K562 (cell line): ENCODE measurements around the gene DGCR8. TPM values are rescaled to one million over a fixed set of nuclear protein-coding genes. Genes with fewer than 3 reads are reported as not detected.

Experiments used
- ZNF384 ChIP-seq: IDR thresholded peaks from 2 replicates; pipeline ENCODE4 v1.6.1; 2012; ENCODE audit warnings: low read depth, low read length, improper control_type of control experiment
- polyA plus RNA-seq, 8 experiments: library from polyadenylated mRNA; depleted of rRNA in 4 of 8; stranded (reverse) in 5 of 8; unstranded in 3 of 8; fragments of >200 nt; fragmentation: Nextera tagmentation in 2 of 8; fragmentation: Illumina TruSeq in 1 of 8; extraction: Ambion mirVana in 2 of 8; extraction: Trizol in 1 of 8; gene quantifications; 2 replicates each; pipeline versions ENCODE4 v1.2.1 to v1.2.3, GENCODE V29; 2011 to 2014; ENCODE audit warnings: inconsistent platforms in 1 of 8, missing spikeins in 1 of 8
- total RNA-seq, 7 experiments: library from RNA; depleted of rRNA in 6 of 7; stranded (reverse); fragments of >200 nt in 6 of 7; fragmentation: Illumina TruSeq in 2 of 7; extraction: Trizol in 2 of 7; gene quantifications; 2 replicates each; pipeline versions ENCODE4 v1.2.1 to v1.2.3, GENCODE V29; 2011 to 2021; ENCODE audit warnings: low replicate concordance in 1 of 7
- TF ChIP-seq, protein P1 (sequence below): fragments of 450-650 bp; IDR thresholded peaks from 2 replicates; pipeline ENCODE4 v1.6.1; 2016; ENCODE audit warnings: mild to moderate bottlenecking, moderate library complexity
- TF ChIP-seq, protein P2 (sequence below): fragments of 450-650 bp; formaldehyde crosslinking; IDR thresholded peaks from 2 replicates; pipeline ENCODE4 v1.4.0; 2020; ENCODE audit warnings: mild to moderate bottlenecking, moderate library complexity
- TF ChIP-seq, protein P3 (sequence below), 2 experiments: fragments of 450-650 bp; formaldehyde crosslinking in 1 of 2; IDR thresholded peaks; 2 replicates each; pipeline versions ENCODE4 v1.4.0 to v1.6.1; 2014 to 2020; ENCODE audit warnings: mild to moderate bottlenecking in 2 of 2, borderline replicate concordance in 1 of 2, low read depth in 1 of 2

Gene DGCR8
- total and polyA plus RNA-seq, 9 of the 15 experiments (the other 6 are each of a cell fraction or from before 2014, with no cell fraction given), result 5.9 to 144 (median 80.1) TPM

DNA sequence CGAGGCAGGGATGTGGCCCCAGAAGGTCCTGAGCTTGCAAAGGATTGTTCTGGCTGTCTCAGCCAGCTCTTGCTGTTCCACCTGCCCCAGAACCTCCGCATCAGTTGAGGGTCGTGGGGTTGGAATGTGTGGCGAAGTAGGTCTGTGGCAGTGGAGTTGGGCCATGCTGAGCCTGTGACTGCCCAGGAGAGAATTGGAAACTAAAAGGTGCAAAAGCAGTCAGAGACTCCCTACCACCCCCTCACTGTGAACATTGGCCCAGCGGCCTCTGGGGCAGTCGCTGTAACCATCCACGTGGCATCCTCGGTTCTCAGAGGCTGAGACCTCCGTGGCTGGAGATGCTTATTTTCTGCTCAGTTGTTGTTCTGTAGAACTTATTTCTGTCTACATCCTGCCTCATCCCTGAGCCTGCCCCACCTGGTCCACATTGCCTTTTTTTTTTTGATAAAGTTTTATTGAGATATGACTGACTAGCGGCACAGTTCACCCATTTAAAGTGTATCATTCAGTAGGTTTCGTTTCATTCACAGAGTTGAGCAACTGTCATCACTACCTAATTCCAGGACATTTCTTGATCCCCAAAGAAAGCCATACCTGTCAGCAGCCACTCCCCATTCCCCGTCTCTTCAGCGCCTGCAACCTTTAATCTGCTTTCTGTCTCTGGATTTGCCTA lies 22.3 kb upstream of the DGCR8 start (continued):
- TF ChIP-seq, protein P1, sequence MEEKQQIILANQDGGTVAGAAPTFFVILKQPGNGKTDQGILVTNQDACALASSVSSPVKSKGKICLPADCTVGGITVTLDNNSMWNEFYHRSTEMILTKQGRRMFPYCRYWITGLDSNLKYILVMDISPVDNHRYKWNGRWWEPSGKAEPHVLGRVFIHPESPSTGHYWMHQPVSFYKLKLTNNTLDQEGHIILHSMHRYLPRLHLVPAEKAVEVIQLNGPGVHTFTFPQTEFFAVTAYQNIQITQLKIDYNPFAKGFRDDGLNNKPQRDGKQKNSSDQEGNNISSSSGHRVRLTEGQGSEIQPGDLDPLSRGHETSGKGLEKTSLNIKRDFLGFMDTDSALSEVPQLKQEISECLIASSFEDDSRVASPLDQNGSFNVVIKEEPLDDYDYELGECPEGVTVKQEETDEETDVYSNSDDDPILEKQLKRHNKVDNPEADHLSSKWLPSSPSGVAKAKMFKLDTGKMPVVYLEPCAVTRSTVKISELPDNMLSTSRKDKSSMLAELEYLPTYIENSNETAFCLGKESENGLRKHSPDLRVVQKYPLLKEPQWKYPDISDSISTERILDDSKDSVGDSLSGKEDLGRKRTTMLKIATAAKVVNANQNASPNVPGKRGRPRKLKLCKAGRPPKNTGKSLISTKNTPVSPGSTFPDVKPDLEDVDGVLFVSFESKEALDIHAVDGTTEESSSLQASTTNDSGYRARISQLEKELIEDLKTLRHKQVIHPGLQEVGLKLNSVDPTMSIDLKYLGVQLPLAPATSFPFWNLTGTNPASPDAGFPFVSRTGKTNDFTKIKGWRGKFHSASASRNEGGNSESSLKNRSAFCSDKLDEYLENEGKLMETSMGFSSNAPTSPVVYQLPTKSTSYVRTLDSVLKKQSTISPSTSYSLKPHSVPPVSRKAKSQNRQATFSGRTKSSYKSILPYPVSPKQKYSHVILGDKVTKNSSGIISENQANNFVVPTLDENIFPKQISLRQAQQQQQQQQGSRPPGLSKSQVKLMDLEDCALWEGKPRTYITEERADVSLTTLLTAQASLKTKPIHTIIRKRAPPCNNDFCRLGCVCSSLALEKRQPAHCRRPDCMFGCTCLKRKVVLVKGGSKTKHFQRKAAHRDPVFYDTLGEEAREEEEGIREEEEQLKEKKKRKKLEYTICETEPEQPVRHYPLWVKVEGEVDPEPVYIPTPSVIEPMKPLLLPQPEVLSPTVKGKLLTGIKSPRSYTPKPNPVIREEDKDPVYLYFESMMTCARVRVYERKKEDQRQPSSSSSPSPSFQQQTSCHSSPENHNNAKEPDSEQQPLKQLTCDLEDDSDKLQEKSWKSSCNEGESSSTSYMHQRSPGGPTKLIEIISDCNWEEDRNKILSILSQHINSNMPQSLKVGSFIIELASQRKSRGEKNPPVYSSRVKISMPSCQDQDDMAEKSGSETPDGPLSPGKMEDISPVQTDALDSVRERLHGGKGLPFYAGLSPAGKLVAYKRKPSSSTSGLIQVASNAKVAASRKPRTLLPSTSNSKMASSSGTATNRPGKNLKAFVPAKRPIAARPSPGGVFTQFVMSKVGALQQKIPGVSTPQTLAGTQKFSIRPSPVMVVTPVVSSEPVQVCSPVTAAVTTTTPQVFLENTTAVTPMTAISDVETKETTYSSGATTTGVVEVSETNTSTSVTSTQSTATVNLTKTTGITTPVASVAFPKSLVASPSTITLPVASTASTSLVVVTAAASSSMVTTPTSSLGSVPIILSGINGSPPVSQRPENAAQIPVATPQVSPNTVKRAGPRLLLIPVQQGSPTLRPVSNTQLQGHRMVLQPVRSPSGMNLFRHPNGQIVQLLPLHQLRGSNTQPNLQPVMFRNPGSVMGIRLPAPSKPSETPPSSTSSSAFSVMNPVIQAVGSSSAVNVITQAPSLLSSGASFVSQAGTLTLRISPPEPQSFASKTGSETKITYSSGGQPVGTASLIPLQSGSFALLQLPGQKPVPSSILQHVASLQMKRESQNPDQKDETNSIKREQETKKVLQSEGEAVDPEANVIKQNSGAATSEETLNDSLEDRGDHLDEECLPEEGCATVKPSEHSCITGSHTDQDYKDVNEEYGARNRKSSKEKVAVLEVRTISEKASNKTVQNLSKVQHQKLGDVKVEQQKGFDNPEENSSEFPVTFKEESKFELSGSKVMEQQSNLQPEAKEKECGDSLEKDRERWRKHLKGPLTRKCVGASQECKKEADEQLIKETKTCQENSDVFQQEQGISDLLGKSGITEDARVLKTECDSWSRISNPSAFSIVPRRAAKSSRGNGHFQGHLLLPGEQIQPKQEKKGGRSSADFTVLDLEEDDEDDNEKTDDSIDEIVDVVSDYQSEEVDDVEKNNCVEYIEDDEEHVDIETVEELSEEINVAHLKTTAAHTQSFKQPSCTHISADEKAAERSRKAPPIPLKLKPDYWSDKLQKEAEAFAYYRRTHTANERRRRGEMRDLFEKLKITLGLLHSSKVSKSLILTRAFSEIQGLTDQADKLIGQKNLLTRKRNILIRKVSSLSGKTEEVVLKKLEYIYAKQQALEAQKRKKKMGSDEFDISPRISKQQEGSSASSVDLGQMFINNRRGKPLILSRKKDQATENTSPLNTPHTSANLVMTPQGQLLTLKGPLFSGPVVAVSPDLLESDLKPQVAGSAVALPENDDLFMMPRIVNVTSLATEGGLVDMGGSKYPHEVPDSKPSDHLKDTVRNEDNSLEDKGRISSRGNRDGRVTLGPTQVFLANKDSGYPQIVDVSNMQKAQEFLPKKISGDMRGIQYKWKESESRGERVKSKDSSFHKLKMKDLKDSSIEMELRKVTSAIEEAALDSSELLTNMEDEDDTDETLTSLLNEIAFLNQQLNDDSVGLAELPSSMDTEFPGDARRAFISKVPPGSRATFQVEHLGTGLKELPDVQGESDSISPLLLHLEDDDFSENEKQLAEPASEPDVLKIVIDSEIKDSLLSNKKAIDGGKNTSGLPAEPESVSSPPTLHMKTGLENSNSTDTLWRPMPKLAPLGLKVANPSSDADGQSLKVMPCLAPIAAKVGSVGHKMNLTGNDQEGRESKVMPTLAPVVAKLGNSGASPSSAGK, result no peak
- TF ChIP-seq, protein P2, sequence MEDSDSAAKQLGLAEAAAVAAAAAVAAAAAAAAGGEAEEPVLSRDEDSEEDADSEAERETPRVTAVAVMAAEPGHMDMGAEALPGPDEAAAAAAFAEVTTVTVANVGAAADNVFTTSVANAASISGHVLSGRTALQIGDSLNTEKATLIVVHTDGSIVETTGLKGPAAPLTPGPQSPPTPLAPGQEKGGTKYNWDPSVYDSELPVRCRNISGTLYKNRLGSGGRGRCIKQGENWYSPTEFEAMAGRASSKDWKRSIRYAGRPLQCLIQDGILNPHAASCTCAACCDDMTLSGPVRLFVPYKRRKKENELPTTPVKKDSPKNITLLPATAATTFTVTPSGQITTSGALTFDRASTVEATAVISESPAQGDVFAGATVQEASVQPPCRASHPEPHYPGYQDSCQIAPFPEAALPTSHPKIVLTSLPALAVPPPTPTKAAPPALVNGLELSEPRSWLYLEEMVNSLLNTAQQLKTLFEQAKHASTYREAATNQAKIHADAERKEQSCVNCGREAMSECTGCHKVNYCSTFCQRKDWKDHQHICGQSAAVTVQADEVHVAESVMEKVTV (CRISPR knock-in tag), result no peak
- TF ChIP-seq, protein P3, sequence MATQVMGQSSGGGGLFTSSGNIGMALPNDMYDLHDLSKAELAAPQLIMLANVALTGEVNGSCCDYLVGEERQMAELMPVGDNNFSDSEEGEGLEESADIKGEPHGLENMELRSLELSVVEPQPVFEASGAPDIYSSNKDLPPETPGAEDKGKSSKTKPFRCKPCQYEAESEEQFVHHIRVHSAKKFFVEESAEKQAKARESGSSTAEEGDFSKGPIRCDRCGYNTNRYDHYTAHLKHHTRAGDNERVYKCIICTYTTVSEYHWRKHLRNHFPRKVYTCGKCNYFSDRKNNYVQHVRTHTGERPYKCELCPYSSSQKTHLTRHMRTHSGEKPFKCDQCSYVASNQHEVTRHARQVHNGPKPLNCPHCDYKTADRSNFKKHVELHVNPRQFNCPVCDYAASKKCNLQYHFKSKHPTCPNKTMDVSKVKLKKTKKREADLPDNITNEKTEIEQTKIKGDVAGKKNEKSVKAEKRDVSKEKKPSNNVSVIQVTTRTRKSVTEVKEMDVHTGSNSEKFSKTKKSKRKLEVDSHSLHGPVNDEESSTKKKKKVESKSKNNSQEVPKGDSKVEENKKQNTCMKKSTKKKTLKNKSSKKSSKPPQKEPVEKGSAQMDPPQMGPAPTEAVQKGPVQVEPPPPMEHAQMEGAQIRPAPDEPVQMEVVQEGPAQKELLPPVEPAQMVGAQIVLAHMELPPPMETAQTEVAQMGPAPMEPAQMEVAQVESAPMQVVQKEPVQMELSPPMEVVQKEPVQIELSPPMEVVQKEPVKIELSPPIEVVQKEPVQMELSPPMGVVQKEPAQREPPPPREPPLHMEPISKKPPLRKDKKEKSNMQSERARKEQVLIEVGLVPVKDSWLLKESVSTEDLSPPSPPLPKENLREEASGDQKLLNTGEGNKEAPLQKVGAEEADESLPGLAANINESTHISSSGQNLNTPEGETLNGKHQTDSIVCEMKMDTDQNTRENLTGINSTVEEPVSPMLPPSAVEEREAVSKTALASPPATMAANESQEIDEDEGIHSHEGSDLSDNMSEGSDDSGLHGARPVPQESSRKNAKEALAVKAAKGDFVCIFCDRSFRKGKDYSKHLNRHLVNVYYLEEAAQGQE (IDR thresholded peaks at IDR 0.05; ENCODE audit: borderline replicate concordance), result no peak
- TF ChIP-seq, protein P3 (CRISPR knock-in tag; IDR thresholded peaks at IDR 0.05; ENCODE audit: low read depth), result no peak; the same call in 1 of the 2 replicates
- peak; percentile 99 for TF ChIP-seq ZNF384
